RWPE2 (cell line): ENCODE results near the gene BRD1.

Experiments used
- ATAC-seq: fragments of 200-7000 bp; cut with Tn5 transposase; 3 replicates; pipeline ENCODE4 v1.9.1; 2021; ENCODE audit warnings: low read depth
- DNase-seq: peaks from one replicate; pipeline ENCODE4 v3.0.0-alpha.2; 2020; ENCODE audit warnings: low spot score
- H3K27ac ChIP-seq: fragments of 450-650 bp; 2 replicates; pipeline ENCODE4 v1.5.1; 2017; ENCODE audit warnings: mild to moderate bottlenecking; ENCODE audit not compliant: poor library complexity, severe bottlenecking
- H3K27me3 ChIP-seq: fragments of 250-450 bp; sonication (Bioruptor Pico); 2 replicates; pipeline ENCODE4 v1.5.1; 2021; ENCODE audit warnings: mild to moderate bottlenecking, moderate library complexity; ENCODE audit not compliant: insufficient read depth, poor library complexity, severe bottlenecking
- H3K36me3 ChIP-seq: fragments of 250-450 bp; sonication (Bioruptor Pico); 2 replicates; pipeline ENCODE4 v1.5.1; 2020; ENCODE audit warnings: low read depth, mild to moderate bottlenecking, moderate library complexity
- H3K4me1 ChIP-seq: fragments of 250-450 bp; sonication (Bioruptor Pico); 2 replicates; pipeline ENCODE4 v1.5.1; 2021; ENCODE audit warnings: mild to moderate bottlenecking, moderate library complexity; ENCODE audit not compliant: insufficient read depth, poor library complexity, severe bottlenecking
- H3K4me3 ChIP-seq: fragments of 250-450 bp; sonication (Bioruptor Pico); 2 replicates; pipeline ENCODE4 v1.5.1; 2021; ENCODE audit warnings: mild to moderate bottlenecking, moderate library complexity; ENCODE audit not compliant: severe bottlenecking
- H3K9me3 ChIP-seq: fragments of 250-450 bp; sonication (Bioruptor Pico); 2 replicates; pipeline ENCODE4 v1.5.1; 2021; ENCODE audit warnings: mild to moderate bottlenecking, moderate library complexity; ENCODE audit not compliant: severe bottlenecking
- CTCF ChIP-seq: fragments of 450-650 bp; IDR thresholded peaks from one replicate; pipeline ENCODE4 v1.5.1; 2017; ENCODE audit warnings: mild to moderate bottlenecking, moderate library complexity; ENCODE audit not compliant: poor library complexity, severe bottlenecking

BRD1 gene

GRCh38 chr22:49845666-49846459 lies 18.2 kb upstream of the BRD1 start:
- ATAC-seq (no peak), DNase-seq (no peak)
- H3K4me1 ChIP-seq: no peaks in the 10 kb centered on the region
- H3K9me3 ChIP-seq: no peaks in the 10 kb centered on the region
- TF ChIP-seq CTCF: no peak
- H3K27me3 ChIP-seq: peaks cover 59% of the 10 kb centered on the region
- no peak overlapping the region for H3K27ac ChIP-seq
- no peaks in the 10 kb centered on the region for H3K36me3 ChIP-seq
- no peak overlapping the region for H3K4me3 ChIP-seq

- H3K9me3 ChIP-seq: no peaks in the 10 kb centered on the region
- ATAC-seq (no peak), DNase-seq (no peak)
- H3K27me3 ChIP-seq: peaks cover 53% of the 10 kb centered on the region
- no peak overlapping the region for H3K27ac ChIP-seq
- H3K36me3 ChIP-seq: no peaks in the 10 kb centered on the region
- no peak for TF ChIP-seq CTCF
- no peaks in the 10 kb centered on the region for H3K4me1 ChIP-seq
- no peak overlapping the region for H3K4me3 ChIP-seq
Measured at GRCh38 chr22:49845241-49845640, 17.6 kb upstream of the BRD1 start.

- no peaks in the 10 kb centered on the region for H3K4me1 ChIP-seq
- H3K36me3 ChIP-seq: no peaks in the 10 kb centered on the region
- H3K4me3 ChIP-seq: no peak overlapping the region
- no peaks in the 10 kb centered on the region for H3K9me3 ChIP-seq
- no peak for ATAC-seq
- H3K27me3 ChIP-seq: no peaks in the 10 kb centered on the region
- no peak overlapping the region for H3K27ac ChIP-seq
- no peak for DNase-seq
- TF ChIP-seq CTCF: no peak
Measured at GRCh38 chr22:49838771-49839717, 11.4 kb upstream of the BRD1 start.

GRCh38 chr22:49833340-49834007 lies 5.8 kb upstream of the BRD1 start:
- no peak for DNase-seq
- H3K27ac ChIP-seq: no peak overlapping the region

More at GRCh38 chr22:49833340-49834007, 5.8 kb upstream of the BRD1 start:
- H3K27me3 ChIP-seq: no peaks in the 10 kb centered on the region
- TF ChIP-seq CTCF: no peak
- no peaks in the 10 kb centered on the region for H3K36me3 ChIP-seq
- peak; percentile 76 for ATAC-seq
- peaks cover 5% of the 10 kb centered on the region for H3K4me1 ChIP-seq
- peaks cover 6% of the 10 kb centered on the region for H3K9me3 ChIP-seq
- H3K4me3 ChIP-seq: no peak overlapping the region
